GM12878 (cell line): ENCODE data around the gene MRPL18. TPM values are rescaled to one million over a fixed set of nuclear protein-coding genes. Genes with fewer than 3 reads are reported as not detected.

Experiments
- ATAC-seq: fragments of 200-7000 bp; cut with Tn5 transposase; 3 replicates; pipeline ENCODE4 v1.9.1; 2020; ENCODE audit warnings: mild to moderate bottlenecking, moderate library complexity
- BruUV-seq: library from RNA; stranded (reverse); fragments of 400-500 nt; replicated peaks from 2 replicates; lab custom pipeline; 2021; lab: Mats Ljungman, UMichigan
- CTCF ChIA-PET: fragments of 300-600 bp; sonication (Branson Sonifier 250); formaldehyde crosslinking; extraction: SDS; loops from one replicate; lab custom pipeline; 2021; ENCODE audit warnings: inconsistent platforms; lab: Yijun Ruan, JAX
- POLR2A ChIA-PET: fragments of 350-600 bp; formaldehyde crosslinking; extraction: SDS; loops from one replicate; lab custom pipeline; 2021; ENCODE audit warnings: inconsistent platforms; lab: Charles Lee
- RAD21 ChIA-PET: fragments of 300-600 bp; sonication (Branson Sonifier 250); formaldehyde crosslinking; loops from one replicate; lab custom pipeline; 2023; ENCODE audit warnings: antibody characterized with exemption; ENCODE audit not compliant: unreplicated experiment; lab: Charles Lee
- SMC1A ChIA-PET: fragments of 300-600 bp; sonication (Branson Sonifier 250); formaldehyde crosslinking; loops from one replicate; lab custom pipeline; 2023; ENCODE audit not compliant: unreplicated experiment, uncharacterized antibody; lab: Charles Lee
- DNase-seq: peaks from one replicate; pipeline ENCODE4 v3.0.0-alpha.2; 2011; ENCODE audit warnings: low read depth, low spot score
- FAIRE-seq: peaks from 3 replicates; lab custom pipeline; 2011; peaks lifted over from hg19 to GRCh38; lab: Jason Lieb, UNC
- H2AFZ ChIP-seq: 2 replicates; pipeline ENCODE4 v1.6.0; 2011; ENCODE audit warnings: low read depth, low read length, control low read depth; ENCODE audit not compliant: control insufficient read depth
- H3K27ac ChIP-seq: 2 replicates; pipeline ENCODE4 v1.5.1; 2011; ENCODE audit warnings: control low read depth; ENCODE audit not compliant: control insufficient read depth, insufficient read depth
- H3K27me3 ChIP-seq, 2 experiments: replicated peaks in 1 of 2; 2 replicates each; pipeline versions ENCODE4 v1.6.0 to v1.6.1; 2011; ENCODE audit warnings: low read length in 1 of 2; ENCODE audit not compliant: control insufficient read depth in 2 of 2, insufficient read depth in 2 of 2
- H3K36me3 ChIP-seq, 2 experiments: 2 replicates each; pipeline ENCODE4 v1.5.1; 2011; ENCODE audit warnings: low read length in 1 of 2; ENCODE audit not compliant: control insufficient read depth in 2 of 2, insufficient read depth in 2 of 2
- H3K4me1 ChIP-seq: 2 replicates; pipeline ENCODE4 v1.6.1; 2011; ENCODE audit warnings: mild to moderate bottlenecking, low read length, moderate library complexity, mixed read lengths; ENCODE audit not compliant: control insufficient read depth, insufficient read depth
- H3K4me2 ChIP-seq: 2 replicates; pipeline ENCODE4 v1.6.0; 2011; ENCODE audit warnings: control low read depth; ENCODE audit not compliant: control insufficient read depth, insufficient read depth
- H3K4me3 ChIP-seq: fragments of 200-600 bp; sonication (generic); 2 replicates; pipeline ENCODE4 v1.5.1; 2016
- H3K79me2 ChIP-seq: 2 replicates; pipeline ENCODE4 v1.6.0; 2011; ENCODE audit warnings: low read length; ENCODE audit not compliant: control insufficient read depth, insufficient read depth
- H3K9ac ChIP-seq: 2 replicates; pipeline ENCODE4 v1.8.0; 2011; ENCODE audit warnings: low read length, control low read depth, mixed read lengths; ENCODE audit not compliant: control insufficient read depth, insufficient read depth
- H3K9me3 ChIP-seq: replicated peaks from 3 replicates; pipeline ENCODE4 v1.5.1; 2011; ENCODE audit warnings: mild to moderate bottlenecking, low read length; ENCODE audit not compliant: control insufficient read depth, insufficient read depth
- H4K20me1 ChIP-seq: 2 replicates; pipeline ENCODE4 v1.6.0; 2011; ENCODE audit not compliant: control insufficient read depth, insufficient read depth
- BACH1 ChIP-seq: fragments of 450-650 bp; IDR thresholded peaks from 2 replicates; pipeline ENCODE4 v1.6.1; 2017; ENCODE audit warnings: mild to moderate bottlenecking, borderline replicate concordance
- BMI1 ChIP-seq: fragments of 450-650 bp; IDR thresholded peaks from 2 replicates; pipeline ENCODE4 v1.6.1; 2016; ENCODE audit warnings: mild to moderate bottlenecking, moderate library complexity, borderline replicate concordance
- CEBPZ ChIP-seq: fragments of 150-350 bp; IDR thresholded peaks from 2 replicates; pipeline ENCODE4 v1.6.1; 2016; ENCODE audit warnings: low read depth, low read length
- DPF2 ChIP-seq: fragments of 450-650 bp; IDR thresholded peaks from 2 replicates; pipeline ENCODE4 v1.6.1; 2017; ENCODE audit warnings: mild to moderate bottlenecking
- MXI1 ChIP-seq: fragments of 150-350 bp; IDR thresholded peaks from 2 replicates; pipeline ENCODE4 v1.6.1; 2011; ENCODE audit warnings: low read depth, mild to moderate bottlenecking, inconsistent platforms, low read length, improper control_type of control experiment
- NFYA ChIP-seq: IDR thresholded peaks from 2 replicates; pipeline ENCODE4 v1.6.1; 2011; ENCODE audit warnings: low read depth, mild to moderate bottlenecking, low read length, improper control_type of control experiment, borderline replicate concordance
- PAX5 ChIP-seq: IDR thresholded peaks from 2 replicates; pipeline ENCODE4 v1.6.1; 2011; ENCODE audit warnings: low read depth, low read length, borderline replicate concordance
- SIN3A ChIP-seq: IDR thresholded peaks from 2 replicates; pipeline ENCODE4 v1.6.1; 2012; ENCODE audit warnings: low read depth, low read length, improper control_type of control experiment
- SPI1 ChIP-seq: IDR thresholded peaks from 2 replicates; pipeline ENCODE4 v1.6.1; 2011; ENCODE audit warnings: low read depth, mild to moderate bottlenecking, low read length, moderate library complexity, borderline replicate concordance; ENCODE audit not compliant: insufficient read depth
- WGBS: methylation state at CpG from one replicate; pipeline ENCODE4 v1.1.6; 2016; ENCODE audit warnings: low lambda C conversion rate; ENCODE audit not compliant: insufficient replicate concordance, insufficient coverage; ENCODE audit errors: missing lambda C conversion rate; 5-methylcytosine and 5-hydroxymethylcytosine counted together
- in situ Hi-C: fragments of 300-500 bp; cut with MboI; formaldehyde crosslinking; loops from 9 replicates; pipeline ENCODE4 v1.14.3; 2018; ENCODE audit warnings: mixed read lengths
- intact Hi-C: fragments of 100-400 bp; cut with micrococcal nuclease; formaldehyde crosslinking; loops from one replicate; pipeline ENCODE4 v1.14.2; 2022; ENCODE audit not compliant: unreplicated experiment
- polyA plus RNA-seq, 11 experiments: library from polyadenylated mRNA; depleted of rRNA in 4 of 11; unstranded in 6 of 11; stranded (reverse) in 5 of 11; fragments of >200 nt; fragmentation: Nextera tagmentation in 4 of 11; fragmentation: Illumina TruSeq in 1 of 11; extraction: Ambion mirVana in 4 of 11; extraction: Trizol in 1 of 11; gene quantifications; 1 replicate in 1 of 11; 2 replicates in 10 of 11; pipeline versions ENCODE4 v1.2.1 to v1.2.3, GENCODE V29; 2011 to 2016; ENCODE audit warnings: inconsistent platforms in 2 of 11, missing spikeins in 2 of 11, low read depth in 1 of 11
- total RNA-seq, 4 experiments: library from RNA; depleted of rRNA in 3 of 4; stranded (reverse); fragments of >200 nt in 3 of 4; fragmentation: Illumina TruSeq in 1 of 4; extraction: Trizol in 1 of 4; gene quantifications; 2 replicates each; pipeline versions ENCODE4 v1.2.1 to v1.2.3, GENCODE V29; 2013 to 2021
- TF ChIP-seq, protein P1 (sequence below): fragments of 450-650 bp; IDR thresholded peaks from 2 replicates; pipeline ENCODE4 v1.6.1; 2016; ENCODE audit warnings: mild to moderate bottlenecking

The MRPL18 gene
- total and polyA plus RNA-seq, 10 of the 15 experiments (the other 5 are each of a cell fraction or from before 2014, with no cell fraction given), result 68.5 to 203 (median 116) TPM

DNA sequence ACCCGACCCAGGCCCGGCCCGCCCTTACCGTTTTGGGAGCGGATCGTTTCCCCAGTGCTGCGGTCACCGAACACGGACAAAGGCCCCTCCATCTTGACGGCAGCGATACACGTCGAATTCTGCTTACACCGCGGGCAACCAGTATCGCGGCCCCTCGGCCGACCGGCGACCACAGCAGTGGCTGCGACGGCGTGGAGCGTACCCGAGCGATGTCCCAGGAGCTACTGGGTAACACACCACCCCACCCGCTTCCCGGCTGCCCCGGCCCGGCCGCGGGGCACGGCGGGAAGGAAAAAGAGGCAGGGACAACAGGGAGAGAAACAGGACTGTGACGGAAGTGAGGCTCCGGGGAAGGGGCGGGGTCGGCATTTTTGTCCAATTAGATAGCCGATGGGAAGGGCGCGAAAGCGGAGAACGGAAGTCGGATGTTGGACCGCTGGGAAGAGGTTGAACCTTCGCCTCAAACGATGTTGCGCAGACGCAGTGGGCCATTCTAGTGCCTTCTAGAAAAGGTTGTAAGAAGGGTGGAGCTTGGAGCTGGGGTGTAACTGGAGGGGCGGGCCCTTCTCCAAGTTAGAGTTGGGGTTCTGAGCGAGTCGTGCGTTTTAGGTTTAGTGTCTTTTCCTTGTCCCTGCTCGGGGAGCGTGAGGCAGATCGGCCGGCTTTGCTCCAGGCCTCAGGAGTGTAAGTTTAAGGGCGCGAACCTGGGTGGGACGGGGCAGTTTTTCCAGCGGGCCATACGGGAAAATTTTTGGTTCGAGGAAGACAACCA, 704 bp upstream of the MRPL18 start, which contains the start of gene TCP1 (continued):
- TF ChIP-seq CEBPZ, result no peak
- TF ChIP-seq SPI1, result peak; percentile 62
- peak; percentile 66 for TF ChIP-seq BACH1
- no peak for TF ChIP-seq NFYA
- TF ChIP-seq BMI1, result no peak
- TF ChIP-seq DPF2, result peak; percentile 23; the same call in 1 of the 2 replicates

DNA sequence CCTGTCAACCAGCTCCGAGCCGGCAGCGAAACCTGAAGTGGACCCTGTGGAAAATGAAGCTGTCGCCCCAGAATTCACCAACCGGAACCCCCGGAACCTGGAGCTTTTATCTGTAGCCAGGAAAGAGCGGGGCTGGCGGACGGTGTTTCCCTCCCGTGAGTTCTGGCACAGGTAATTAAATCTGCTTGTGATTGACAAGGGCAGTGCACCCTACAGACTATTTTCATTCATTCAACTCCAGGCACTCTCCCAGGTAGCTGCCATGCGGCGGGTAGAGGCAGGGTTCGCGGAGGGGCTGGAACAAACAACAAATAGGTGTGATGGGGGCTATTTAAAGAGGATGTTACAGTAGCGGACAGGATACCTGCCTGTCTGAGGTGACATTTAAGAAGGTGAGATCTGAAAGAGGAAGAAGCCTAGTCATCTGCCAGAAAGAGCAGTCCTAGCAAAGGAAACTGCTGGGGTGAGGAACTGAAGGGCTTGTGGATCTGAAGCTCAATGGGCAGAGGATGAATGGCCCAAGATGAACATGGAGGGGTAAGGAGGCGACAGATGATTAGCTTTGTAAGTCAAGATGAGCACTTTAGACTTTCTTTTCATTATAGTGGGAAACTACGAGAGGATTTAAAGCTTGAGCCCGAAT, 810 bp downstream of the MRPL18 start:
- Histone ChIP-seq H2AFZ (peak overlapping the region; percentile 89), H3K27me3 (no peaks in the 10 kb centered on the region), H3K36me3 (peaks cover 0 to 3% of the 10 kb centered on the region in 2 experiments; a peak in 3 of 4 replicates), H3K9me3 (no peaks in the 10 kb centered on the region), H3K27ac (peak overlapping the region; percentile 87), H3K79me2 (peaks cover 75% of the 10 kb centered on the region), H3K9ac (peak overlapping the region; percentile 92), H3K4me1 (no peaks in the 10 kb centered on the region; the same call in 1 of the 2 replicates), H3K4me3 (peak overlapping the region; percentile 86), H4K20me1 (no peaks in the 10 kb centered on the region), H3K4me2 (peak overlapping the region; percentile 58)
- ChIA-PET RAD21 (interaction anchor here (0.6 to 5.5 kb wide), 9 partner anchors 18 to 143 kb away, joined by 3 to 52 read pairs (median 4); partner anchors contain the start of genes ACAT2 and WTAP), POLR2A (interaction anchor here (0.6 to 5.3 kb wide), 14 partner anchors 9 to 192 kb away, joined by 3 to 85 read pairs (median 4); partner anchors contain the start of genes ACAT2 and WTAP), SMC1A (interaction anchor here (0.6 to 8.4 kb wide), 16 partner anchors 10 to 191 kb away, joined by 3 to 108 read pairs (median 5); partner anchors contain the start of genes ACAT2 and WTAP), CTCF (interaction anchor here (0.6 to 4.7 kb wide), 9 partner anchors 16 to 1543 kb away, joined by 3 to 46 read pairs (median 4); partner anchors contain the start of gene SOD2)
- WGBS, result 1% methylated on average over 18 of the region's 18 CpGs
- no peak for FAIRE-seq
- intact Hi-C loops, result no loop called here
- no peak for ATAC-seq
- DNase-seq, result no peak
- TF ChIP-seq MXI1 (peak; percentile 29; the same call in 1 of the 2 replicates), PAX5 (0 out of 2 replicates have a peak, but pooled peaks have one; percentile 35), SIN3A (0 out of 2 replicates have a peak, but pooled peaks have one; percentile 55), CEBPZ (no peak)
- TF ChIP-seq, protein P1, sequence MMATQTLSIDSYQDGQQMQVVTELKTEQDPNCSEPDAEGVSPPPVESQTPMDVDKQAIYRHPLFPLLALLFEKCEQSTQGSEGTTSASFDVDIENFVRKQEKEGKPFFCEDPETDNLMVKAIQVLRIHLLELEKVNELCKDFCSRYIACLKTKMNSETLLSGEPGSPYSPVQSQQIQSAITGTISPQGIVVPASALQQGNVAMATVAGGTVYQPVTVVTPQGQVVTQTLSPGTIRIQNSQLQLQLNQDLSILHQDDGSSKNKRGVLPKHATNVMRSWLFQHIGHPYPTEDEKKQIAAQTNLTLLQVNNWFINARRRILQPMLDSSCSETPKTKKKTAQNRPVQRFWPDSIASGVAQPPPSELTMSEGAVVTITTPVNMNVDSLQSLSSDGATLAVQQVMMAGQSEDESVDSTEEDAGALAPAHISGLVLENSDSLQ, result peak; percentile 73
- no TSS peak for BruUV-seq
- in situ Hi-C loops, result no loop called here
